SHP77 treated with DMSO at 0.1 percent for 48 hours (cell line): ENCODE measurements around the gene NOD1.
"Not testable (repeated sequence)": the region's sequence is repeated elsewhere in the genome, so short reads cannot be mapped to it uniquely, and the experiment has no call there.

ENCODE experiments used
- DNase-seq: peaks from one replicate; lab custom pipeline; 2025; lab: John Stamatoyannopoulos, UW

NOD1 gene, protein sequence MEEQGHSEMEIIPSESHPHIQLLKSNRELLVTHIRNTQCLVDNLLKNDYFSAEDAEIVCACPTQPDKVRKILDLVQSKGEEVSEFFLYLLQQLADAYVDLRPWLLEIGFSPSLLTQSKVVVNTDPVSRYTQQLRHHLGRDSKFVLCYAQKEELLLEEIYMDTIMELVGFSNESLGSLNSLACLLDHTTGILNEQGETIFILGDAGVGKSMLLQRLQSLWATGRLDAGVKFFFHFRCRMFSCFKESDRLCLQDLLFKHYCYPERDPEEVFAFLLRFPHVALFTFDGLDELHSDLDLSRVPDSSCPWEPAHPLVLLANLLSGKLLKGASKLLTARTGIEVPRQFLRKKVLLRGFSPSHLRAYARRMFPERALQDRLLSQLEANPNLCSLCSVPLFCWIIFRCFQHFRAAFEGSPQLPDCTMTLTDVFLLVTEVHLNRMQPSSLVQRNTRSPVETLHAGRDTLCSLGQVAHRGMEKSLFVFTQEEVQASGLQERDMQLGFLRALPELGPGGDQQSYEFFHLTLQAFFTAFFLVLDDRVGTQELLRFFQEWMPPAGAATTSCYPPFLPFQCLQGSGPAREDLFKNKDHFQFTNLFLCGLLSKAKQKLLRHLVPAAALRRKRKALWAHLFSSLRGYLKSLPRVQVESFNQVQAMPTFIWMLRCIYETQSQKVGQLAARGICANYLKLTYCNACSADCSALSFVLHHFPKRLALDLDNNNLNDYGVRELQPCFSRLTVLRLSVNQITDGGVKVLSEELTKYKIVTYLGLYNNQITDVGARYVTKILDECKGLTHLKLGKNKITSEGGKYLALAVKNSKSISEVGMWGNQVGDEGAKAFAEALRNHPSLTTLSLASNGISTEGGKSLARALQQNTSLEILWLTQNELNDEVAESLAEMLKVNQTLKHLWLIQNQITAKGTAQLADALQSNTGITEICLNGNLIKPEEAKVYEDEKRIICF

DNA sequence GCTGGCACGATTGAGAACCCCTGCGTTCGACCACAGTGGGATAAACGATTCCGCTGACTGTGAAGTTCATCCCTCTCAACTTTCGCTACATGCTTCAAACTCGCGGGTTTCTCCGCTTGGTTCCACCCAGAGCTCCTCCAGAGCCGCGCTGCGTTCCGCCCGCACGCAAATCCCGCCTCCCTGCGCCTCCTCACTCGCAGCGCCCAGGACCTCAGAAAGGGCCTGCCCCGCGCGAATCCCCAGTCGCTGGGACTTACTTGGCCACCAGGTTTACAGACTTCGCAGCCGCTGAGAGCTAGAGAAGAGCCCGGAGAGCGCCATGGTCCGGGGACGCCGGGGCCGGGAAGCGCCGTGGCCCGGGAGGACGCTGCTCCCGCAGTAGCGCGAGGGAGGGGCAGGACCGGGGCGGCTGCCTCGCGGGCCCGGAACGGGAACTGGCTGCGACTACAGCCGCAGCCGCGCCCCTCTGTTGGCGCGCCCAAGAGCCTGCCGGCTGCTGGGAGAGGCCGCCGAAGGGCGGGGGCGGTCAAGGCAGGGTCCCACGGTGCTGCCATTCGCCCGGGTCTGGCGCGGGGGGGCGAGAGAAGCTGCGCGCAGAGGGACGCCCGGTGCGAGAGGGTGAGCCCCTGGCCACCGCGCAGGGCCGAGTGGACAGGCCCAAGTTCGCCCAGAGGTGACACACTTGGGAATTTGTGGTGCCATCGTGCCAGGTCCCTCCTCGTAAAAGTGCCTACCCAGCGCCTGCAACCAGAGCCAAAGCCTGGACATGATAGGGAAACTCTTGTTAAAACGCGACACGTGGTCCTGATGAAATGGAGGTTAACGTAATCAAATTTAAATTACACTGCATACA is at the start of gene NOD1:
TSS of gene NOD1 (minus strand) at position 436 of the 853 bp plus-strand sequence. CDS start 21,863 bp downstream, outside the sequence.
- DNase-seq: peak; percentile 80

DNA sequence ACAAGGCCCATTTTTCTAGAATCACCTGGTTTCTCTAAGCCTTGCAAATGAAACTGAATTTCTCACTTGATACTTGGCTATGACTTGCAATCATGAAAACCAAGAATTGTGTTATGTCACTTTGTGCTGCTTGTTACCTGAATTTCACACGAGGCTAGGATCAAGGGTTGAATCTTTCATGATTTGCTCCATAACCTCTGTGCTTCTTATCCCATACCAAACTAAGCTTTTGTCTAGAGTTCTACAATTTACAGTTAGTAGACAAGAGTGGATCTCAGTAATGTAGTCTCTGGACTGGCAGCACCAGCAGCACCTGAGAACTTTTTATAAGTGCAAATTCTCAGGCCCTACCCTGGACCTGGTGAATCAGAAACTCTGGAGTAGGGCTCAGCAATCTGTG is 48.7 kb upstream of the NOD1 start:
- not testable (repeated sequence) for DNase-seq

DNA sequence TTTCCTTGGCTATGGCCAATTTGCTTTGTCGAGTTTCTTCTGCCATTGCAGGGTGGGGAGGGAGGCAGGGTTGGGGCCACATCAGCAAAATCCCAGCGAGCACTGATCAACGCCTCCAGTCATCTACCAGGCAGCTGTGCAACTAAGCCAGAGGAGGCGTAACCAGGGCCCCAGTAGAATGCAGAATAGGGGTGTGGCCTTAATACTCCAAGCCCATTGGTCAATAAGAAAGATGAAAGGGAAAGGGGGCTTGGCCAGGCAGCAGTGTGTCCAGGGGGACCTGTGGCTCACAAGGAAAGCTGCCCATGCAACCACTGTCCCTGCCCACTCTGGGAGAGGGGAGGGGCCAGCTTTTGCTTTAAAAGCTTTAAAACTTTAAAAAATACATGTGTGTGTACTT is 47.6 kb upstream of the NOD1 start:
- no peak for DNase-seq

DNA sequence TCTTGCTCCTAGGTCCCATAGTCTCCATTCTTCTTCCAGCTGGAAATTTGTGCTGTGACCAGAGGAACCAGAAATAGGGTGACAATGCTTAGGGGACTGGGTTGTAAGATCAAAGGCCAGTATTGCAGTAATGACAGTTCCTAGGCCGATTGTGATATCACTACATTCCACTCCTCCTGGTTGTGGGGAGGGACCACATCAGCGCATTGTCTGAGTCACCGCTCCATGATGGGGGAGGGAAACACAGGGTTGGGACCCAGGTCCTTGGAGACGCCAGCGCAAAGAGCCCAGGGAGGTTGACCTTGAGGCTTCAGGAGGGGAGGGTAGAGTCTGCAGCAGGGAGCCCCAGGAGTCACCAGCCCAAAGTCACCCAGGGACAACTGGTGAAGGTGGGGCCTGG is 46.8 kb upstream of the NOD1 start:
- no peak for DNase-seq

DNA sequence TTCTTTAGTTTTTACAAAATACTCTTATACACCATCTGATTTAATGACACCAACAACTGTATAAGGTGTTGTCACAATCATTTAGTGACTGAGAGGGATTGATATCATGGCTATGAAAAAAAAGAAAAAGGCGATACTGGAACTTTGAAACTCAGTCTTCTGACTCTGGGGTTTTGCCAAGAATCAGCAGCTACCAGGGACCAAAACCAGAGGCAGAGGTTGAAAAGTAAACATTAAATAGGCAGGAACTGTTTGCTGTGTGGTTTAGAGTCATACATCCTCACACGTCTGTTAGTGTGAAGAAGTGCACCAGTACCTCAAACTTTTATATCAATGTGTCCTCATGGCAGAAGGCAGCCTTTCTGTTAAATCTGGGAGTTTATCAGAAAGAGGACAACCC is 46.0 kb upstream of the NOD1 start:
- DNase-seq: peak; percentile 3

DNA sequence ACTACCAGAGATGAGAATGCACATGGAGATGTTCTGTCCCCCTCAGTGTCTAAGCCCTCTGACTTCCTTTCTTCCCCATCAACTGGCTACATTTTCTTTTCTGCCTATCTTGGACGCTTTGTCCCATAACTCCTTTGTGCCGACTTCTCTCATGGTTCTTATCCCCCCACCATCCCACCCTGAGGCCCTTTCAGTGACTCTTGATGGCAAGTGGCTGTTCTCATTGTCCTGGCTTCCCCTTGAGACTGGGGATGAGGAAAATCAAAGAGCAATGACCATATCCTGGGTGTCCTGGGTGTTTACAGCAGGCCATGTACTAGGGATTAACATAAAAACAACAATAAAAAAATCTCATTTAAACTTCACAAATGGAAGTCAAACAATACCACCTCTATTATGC is 44.9 kb upstream of the NOD1 start:
- no peak for DNase-seq

DNA sequence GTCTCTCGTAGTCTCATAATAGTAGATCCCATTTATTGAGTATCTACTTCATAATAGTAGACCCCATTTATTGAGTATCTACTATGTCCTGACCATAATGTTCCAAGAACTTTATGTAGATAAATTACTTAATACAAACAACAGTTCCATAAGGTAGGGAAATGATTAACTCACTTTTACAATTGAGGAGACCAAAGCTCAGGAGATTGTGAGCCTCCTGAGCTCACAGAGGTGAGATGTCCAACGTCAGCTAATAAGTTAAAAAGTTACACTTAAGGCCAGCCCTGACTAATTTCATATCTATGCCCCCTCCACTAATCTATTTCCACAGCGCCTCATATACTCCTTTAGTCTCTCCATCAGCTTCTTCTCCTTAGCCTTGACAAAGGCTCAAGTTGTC is 43.6 kb upstream of the NOD1 start:
- no peak for DNase-seq

DNA sequence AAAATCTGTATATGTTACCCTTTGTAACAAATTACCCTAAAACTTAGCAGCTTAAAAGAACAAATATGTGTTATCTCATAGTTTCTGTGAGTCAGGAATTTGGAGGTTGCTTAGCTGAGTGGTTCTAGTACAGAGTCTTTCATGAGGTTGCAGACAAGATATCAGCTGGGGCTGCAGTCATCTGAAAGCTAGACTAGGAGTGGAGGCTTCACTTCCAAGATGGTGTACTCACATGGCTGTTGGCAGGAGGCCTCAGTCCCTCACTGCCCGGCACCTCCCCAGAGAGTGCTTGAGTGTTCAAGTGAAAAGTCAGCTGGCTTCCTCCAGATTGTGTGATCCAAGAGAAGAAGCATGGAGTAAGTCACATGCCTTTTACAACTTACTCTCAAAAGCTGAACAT is 42.9 kb upstream of the NOD1 start:
- DNase-seq: no peak

DNA sequence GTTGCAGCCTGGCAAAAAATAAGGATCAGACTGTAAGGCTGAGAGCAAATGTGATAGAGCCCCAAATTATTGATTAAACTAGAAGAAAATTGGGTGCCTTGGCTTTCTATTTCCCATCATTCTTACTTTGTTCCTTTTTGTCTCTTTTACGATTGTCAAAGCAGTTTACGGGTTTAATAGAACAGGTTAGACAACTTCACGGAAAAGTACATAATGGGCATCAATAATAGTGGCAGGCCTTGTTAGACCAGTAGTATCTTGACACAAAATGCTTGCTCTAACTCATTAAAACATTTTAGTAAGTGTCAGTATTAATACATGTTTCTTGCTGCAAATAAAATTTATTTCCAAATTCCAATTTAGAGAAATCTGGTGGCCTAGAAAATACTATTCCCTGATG is 40.5 kb upstream of the NOD1 start:
- no peak for DNase-seq

DNA sequence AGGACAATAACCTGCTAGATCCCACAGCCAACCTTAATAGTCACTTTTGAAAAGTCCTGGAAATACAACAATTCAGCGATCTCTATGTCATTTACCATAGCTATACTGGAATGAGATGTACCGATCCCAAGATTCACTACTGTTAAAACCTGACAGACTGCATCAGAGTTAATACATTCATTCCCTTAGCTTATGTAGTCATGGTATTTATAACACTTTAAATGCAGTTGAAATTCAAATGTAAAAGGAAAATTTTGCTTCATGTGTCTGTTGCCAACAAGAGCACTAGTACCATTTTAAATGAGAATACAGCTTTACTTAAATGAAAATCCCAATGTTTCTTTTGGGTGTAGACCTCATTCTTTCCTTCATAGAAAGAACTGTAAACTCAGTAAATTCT is 37.2 kb upstream of the NOD1 start:
- no peak for DNase-seq

DNA sequence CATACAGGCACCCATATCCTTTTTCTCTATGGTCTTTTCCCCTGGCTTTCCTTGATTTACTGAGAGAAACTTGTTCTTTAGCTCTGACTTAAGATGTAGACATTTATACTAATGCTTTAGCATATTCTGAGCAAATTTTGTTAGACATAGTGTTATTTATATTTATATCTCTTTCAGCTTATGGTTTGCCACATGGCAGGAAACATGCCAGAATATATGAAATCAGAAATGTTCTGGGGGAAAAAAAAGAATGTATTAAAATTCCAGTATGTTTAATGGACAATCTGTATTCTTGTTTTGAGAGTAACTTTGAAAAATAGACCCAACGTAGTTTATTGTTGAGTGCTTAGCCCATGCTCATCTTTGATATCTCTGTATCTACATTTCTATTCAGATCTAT is 36.2 kb upstream of the NOD1 start:
- DNase-seq: no peak

DNA sequence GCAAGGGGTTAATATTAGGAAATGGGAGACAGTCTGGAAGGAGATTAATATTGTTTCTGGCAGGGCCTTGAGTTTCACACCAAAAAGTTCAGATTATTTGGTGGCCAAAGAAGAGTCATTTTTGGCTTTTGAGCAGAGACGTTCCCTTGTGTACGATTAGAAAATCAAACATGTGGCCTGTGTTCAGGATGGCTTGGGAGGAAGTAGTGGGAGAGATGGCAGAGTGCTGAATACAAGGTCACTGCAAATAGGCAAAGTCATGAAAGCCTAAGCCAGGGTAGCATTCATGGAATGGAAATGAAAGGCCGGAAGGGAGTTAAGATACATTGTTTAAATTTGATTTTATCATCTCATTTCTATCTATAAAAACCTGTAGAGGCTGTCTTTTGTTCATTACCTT is 35.6 kb upstream of the NOD1 start:
- DNase-seq: no peak

DNA sequence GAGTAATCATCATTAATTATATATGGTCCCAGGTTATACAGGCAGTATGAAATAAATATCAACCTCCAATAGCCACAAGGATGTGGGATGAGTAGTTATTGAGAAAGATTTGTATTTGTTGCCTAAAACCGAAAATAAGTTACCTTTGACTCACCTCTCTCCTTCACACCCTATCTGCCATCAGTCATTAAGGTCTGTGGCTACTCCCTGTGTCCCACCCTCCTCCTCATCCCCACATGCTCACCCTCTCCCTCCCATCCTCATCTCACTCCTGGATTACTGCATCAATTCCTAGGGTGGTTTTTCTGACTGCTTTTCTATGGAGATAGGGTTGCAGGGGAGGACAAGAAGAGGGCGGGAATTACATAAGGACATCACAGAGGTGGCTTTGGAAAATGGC is 35.2 kb upstream of the NOD1 start:
- no peak for DNase-seq

DNA sequence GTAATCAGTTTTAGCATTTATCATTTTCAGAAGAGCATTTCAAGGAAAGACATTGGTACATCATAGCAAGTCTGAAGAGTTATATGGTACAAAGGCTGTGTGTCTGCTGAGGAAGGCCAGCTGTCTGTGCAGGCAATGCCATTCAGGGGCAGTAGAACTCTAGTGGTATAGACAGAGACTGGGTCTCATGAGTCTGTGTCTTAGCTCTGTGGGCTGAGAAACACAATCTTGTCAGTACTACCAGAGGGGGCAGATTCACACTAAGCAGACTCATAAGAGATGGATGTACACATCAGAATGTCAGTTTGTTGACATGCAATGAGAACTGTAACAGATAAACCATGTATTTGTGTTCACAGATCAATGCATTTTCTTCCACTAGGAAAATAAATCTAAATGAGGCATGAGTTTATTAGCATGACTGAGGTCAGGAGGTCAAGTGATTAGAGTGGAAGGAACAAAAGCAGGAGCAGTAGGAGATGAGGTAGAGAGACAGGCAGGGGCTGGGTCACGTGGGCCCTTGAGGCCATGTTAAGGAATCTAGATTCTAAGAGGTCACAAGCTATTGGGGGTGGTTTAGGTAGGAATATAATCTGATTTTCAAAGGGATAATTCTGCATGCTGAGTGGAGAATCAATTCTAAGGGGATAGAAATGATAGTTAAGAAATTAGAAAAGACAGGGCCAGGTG is 33.5 kb upstream of the NOD1 start:
- no peak for DNase-seq

DNA sequence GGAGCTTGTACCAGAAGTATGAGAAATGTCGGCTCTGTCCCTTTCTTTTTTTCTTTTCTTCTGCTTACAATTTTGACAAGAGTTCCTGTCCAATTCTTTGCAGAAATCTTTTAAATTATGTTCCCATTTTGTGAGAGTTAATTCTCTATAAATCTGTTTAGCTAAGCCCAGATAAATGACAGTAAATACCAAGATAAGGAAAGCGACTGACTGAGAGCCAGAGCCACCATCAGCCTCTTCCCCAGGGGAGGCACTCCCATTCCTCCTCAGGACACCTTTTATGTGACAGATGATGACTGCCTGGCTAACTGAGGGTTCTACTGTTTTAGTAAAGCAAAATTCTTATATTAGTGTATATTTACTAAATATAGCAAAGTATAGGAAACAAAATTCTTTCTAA is 32.9 kb upstream of the NOD1 start:
- DNase-seq: no peak

DNA sequence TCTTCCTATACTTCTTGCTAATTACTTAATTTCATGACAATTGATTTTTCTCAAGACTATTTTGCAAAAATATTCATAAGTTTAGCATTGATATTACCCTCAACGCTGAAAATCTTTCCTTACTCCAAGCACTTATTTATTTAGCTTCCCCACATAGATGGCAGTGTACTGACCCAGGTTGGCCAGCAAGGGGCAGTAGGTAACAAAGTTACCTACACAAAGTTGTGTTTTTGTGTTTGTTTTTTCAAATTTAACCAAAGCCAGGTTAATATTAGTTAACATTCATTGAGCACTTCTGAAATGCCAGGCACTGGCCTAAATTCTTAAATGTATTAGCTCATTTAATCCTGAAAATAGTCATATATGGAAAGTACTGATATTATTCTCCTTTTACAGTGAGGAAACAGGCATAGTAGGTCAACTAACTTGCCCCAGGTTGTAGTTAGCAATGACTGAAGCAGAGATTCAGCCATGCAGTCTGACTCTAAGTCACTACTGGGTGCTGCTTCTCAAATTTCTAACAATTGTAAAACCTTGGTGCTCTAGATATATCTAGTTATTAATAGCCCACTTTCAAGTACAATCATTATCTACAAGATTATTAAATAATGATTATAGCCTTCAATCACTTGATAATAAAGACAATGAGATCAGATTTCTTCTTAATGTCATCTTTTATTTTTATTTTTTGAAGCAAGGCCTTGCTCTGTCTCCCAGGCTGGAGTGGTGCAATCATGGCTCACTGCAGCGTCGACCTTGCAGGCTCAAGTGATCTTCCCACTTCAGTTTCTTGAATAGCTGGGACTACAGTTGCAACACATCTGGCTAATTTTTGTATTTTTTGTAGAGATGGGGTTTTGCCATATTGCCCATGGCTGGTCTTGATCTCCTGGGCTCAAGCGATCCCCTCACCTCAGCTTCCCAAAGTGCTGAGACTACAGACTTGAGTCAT is 31.8 kb upstream of the NOD1 start:
- peak; percentile 31 for DNase-seq

DNA sequence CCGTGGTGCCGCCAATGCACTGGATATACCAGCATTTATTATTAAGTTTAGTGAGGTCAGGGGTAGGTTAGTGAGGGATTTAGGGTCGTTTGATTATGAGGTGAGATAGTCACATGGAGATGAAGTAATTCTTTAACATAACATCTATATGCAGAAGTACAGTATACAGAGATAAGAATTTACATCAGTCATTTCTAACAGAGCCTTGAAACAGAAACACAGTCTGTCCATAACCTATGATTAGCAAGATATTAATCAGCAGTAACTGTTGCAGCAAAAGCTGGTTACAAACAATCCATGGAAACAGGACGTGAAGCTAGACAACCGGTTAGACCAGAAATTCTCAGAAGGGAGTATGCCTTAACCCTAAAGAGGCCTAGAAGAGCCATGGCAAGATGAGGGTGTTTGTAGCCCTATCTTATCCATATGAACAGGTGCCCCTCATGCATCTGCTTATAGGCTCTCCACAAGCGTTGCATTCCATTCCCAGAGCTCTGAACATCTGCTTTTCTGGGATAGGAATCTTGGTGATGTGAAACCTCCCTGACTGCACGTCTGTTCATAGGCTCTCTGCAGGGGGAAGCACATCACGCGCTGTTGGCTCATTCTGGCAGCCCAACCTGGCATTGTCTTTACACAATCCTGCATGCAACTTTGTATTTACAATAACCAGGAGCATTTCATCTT is 30.7 kb upstream of the NOD1 start:
- not testable (repeated sequence) for DNase-seq

DNA sequence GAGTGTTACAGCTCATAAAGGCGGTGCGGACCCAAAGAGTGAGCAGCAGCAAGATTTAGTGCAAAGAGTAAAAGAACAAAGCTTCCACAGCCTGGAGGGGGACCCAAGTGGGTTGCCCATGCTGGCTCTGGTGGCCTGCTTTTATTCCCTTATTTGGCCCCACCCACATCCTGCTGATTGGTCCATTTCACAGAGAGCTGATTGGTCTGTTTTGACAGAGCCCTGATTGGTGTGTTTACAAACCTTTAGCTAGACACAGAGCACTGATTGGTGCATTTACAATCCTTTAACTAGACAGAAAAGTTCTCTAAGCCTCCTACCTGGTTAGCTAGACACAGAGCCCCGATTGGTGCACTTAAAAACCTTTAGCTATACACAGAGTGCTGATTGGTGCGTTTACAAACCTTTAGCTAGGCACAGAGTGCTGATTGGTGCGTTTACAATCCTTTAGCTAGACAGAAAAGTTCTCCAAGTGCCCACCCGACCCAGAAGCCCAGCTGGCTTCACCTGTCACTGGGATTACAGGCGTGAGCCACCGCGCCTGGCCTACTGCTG is 28.8 kb upstream of the NOD1 start:
- not testable (repeated sequence) for DNase-seq

DNA sequence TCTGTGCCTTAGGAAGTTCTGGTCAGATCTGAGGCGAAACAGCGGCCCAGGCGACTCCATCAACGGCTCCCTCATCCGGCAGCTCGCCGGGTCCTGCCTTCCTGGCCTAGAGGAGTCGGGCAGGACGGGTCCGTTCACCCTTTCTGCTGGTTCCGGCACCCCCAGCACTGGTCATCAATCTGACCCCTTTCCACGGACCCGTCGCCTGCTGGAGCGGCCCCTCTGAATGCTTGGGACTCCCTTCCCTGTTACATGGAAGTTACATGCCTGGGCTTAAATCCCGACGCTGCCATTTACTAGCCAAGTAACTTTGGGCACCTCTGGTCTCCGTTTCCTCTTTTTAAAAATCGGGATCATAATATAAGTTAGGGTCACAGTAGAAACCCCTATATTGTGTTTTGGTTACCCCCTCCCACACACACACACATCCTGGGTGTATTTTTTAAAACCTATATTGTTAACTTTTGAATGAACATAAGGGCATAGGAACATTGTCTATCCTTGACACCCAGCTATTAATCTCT is 26.7 kb upstream of the NOD1 start:
- no peak for DNase-seq
